Vagina (tissue), 2 donors: ENCODE results near the gene NR1H3. TPM values are rescaled to one million over a fixed set of nuclear protein-coding genes. Genes with fewer than 3 reads are reported as not detected.
"Not testable (repeated sequence)": the region's sequence is repeated elsewhere in the genome, so short reads cannot be mapped to it uniquely, and the experiment has no call there.

Source experiments
- DNase-seq, 2 donors: peaks; one replicate each; pipeline ENCODE4 v3.0.0-alpha.2; 2017; ENCODE audit errors: extremely low spot score in 2 of 2
- H3K27ac ChIP-seq: fragments of 200-600 bp; sonication (generic); one replicate; pipeline ENCODE4 v1.5.1; 2019
- H3K27me3 ChIP-seq: fragments of 200-600 bp; sonication (generic); one replicate; pipeline ENCODE4 v1.5.1; 2019
- H3K36me3 ChIP-seq, 2 donors: fragments of 200-600 bp; sonication (generic); one replicate each; pipeline ENCODE4 v1.5.1; 2017 to 2019
- H3K4me1 ChIP-seq: fragments of 200-600 bp; sonication (generic); one replicate; pipeline ENCODE4 v1.5.1; 2019
- H3K4me3 ChIP-seq, 2 donors: fragments of 200-600 bp; sonication (generic); 1 replicate in 1 of 2; 2 replicates in 1 of 2; pipeline ENCODE4 v1.5.1; 2016 to 2019
- H3K9me3 ChIP-seq: fragments of 200-600 bp; sonication (generic); one replicate; pipeline ENCODE4 v1.5.1; 2019
- CTCF ChIP-seq, 3 experiments: fragments of 450-650 bp in 2 of 3; fragments of 200-600 bp in 1 of 3; sonication (generic) in 1 of 3; IDR thresholded peaks; one replicate each; pipeline ENCODE4 v1.5.1; 2017 to 2019; ENCODE audit warnings: antibody characterized with exemption in 3 of 3, mild to moderate bottlenecking in 2 of 3, moderate library complexity in 2 of 3
- POLR2A ChIP-seq, 2 donors: fragments of 450-650 bp; IDR thresholded peaks; one replicate each; pipeline ENCODE4 v1.6.1; 2017; ENCODE audit warnings: antibody characterized with exemption in 2 of 2, mild to moderate bottlenecking in 2 of 2, moderate library complexity in 2 of 2
- POLR2AphosphoS5 ChIP-seq, 2 donors: sonication (generic); formaldehyde crosslinking; IDR thresholded peaks; one replicate each; pipeline ENCODE4 v1.9.0; 2017; ENCODE audit warnings: antibody characterized with exemption in 2 of 2, mild to moderate bottlenecking in 2 of 2, low read depth in 1 of 2; ENCODE audit not compliant: insufficient read depth in 1 of 2
- intact Hi-C: fragments of 100-400 bp; cut with DNase I; formaldehyde crosslinking; loops from one replicate; pipeline ENCODE4 v1.15.1; 2023
- total RNA-seq: library from RNA; depleted of rRNA; stranded (reverse); fragments of >200 nt; gene quantifications from one replicate; pipeline ENCODE4 v1.2.3, GENCODE V29; 2016

The NR1H3 gene
- total RNA-seq, 1 donor from 2014 or later, result 60.9 TPM

- Histone ChIP-seq H3K27me3 (no peaks in the 10 kb centered on the region), H3K4me1 (no peaks in the 10 kb centered on the region), H3K4me3 (no peak overlapping the region), H3K36me3 (peaks cover 6 to 87% of the 10 kb centered on the region in 2 donors), H3K9me3 (peaks cover 10% of the 10 kb centered on the region), H3K27ac (no peak overlapping the region)
- no peak for DNase-seq
- intact Hi-C loops, result no loop called here
- TF ChIP-seq CTCF (IDR thresholded peaks at IDR 0.05), result no peak
- TF ChIP-seq POLR2AphosphoS5 (IDR thresholded peaks at IDR 0.05; ENCODE audit: insufficient read depth in 1 of 2, low read depth in 1 of 2), result no peak
- no peak for TF ChIP-seq POLR2A (IDR thresholded peaks at IDR 0.05)
These were observed 48.7 kb downstream of the NR1H3 start for GRCh38 chr11:47306484-47306844.

- DNase-seq, result no peak
- Histone ChIP-seq H3K27me3 (no peaks in the 10 kb centered on the region), H3K4me3 (no peak overlapping the region), H3K9me3 (no peaks in the 10 kb centered on the region), H3K27ac (no peak overlapping the region), H3K36me3 (peaks cover 6 to 86% of the 10 kb centered on the region in 2 donors), H3K4me1 (no peaks in the 10 kb centered on the region)
- intact Hi-C loops, result no loop called here
- TF ChIP-seq POLR2AphosphoS5 (IDR thresholded peaks at IDR 0.05; ENCODE audit: insufficient read depth in 1 of 2, low read depth in 1 of 2) (no peak), CTCF (IDR thresholded peaks at IDR 0.05) (no peak), POLR2A (IDR thresholded peaks at IDR 0.05) (no peak)
These were observed 50.4 kb downstream of the NR1H3 start for GRCh38 chr11:47308050-47308823.

- no peak overlapping the region for H3K4me3 ChIP-seq
- no peak for DNase-seq
- no peak for TF ChIP-seq CTCF (IDR thresholded peaks at IDR 0.05)
- no peak for TF ChIP-seq POLR2AphosphoS5 (IDR thresholded peaks at IDR 0.05; ENCODE audit: insufficient read depth in 1 of 2, low read depth in 1 of 2)
- TF ChIP-seq POLR2A (IDR thresholded peaks at IDR 0.05), result no peak
- H3K27ac ChIP-seq, result no peak overlapping the region
- no peaks in the 10 kb centered on the region for H3K4me1 ChIP-seq
- H3K27me3 ChIP-seq, result no peaks in the 10 kb centered on the region
- intact Hi-C loops, result no loop called here
- H3K36me3 ChIP-seq, result peaks cover 0 to 81% of the 10 kb centered on the region in 2 donors
- no peaks in the 10 kb centered on the region for H3K9me3 ChIP-seq
These were observed 57.2 kb downstream of the NR1H3 start for GRCh38 chr11:47314992-47315391.

- intact Hi-C loops, H3K27ac ChIP-seq, H3K27me3 ChIP-seq, DNase-seq, H3K4me3 ChIP-seq, H3K9me3 ChIP-seq, H3K4me1 ChIP-seq: not testable (repeated sequence)
- peaks cover 0 to 74% of the 10 kb centered on the region in 2 donors for H3K36me3 ChIP-seq
These were observed 58.7 kb downstream of the NR1H3 start for GRCh38 chr11:47316501-47316900.

- Histone ChIP-seq H3K4me3 (no peak overlapping the region), H3K4me1 (no peaks in the 10 kb centered on the region), H3K36me3 (peaks cover 0 to 74% of the 10 kb centered on the region in 2 donors), H3K27me3 (no peaks in the 10 kb centered on the region), H3K9me3 (no peaks in the 10 kb centered on the region), H3K27ac (no peak overlapping the region)
- no peak for DNase-seq
- no peak for TF ChIP-seq POLR2A (IDR thresholded peaks at IDR 0.05)
- intact Hi-C loops, result no loop called here
These were observed 59.5 kb downstream of the NR1H3 start for GRCh38 chr11:47317064-47317828.

GRCh38 chr11:47318166-47318565 lies 60.4 kb downstream of the NR1H3 start:
- intact Hi-C loops, result no loop called here
- TF ChIP-seq CTCF (IDR thresholded peaks at IDR 0.05), result no peak
- TF ChIP-seq POLR2A (IDR thresholded peaks at IDR 0.05), result no peak
- TF ChIP-seq POLR2AphosphoS5 (IDR thresholded peaks at IDR 0.05; ENCODE audit: insufficient read depth in 1 of 2, low read depth in 1 of 2), result no peak
- peaks cover 0 to 65% of the 10 kb centered on the region in 2 donors for H3K36me3 ChIP-seq
- H3K27me3 ChIP-seq, result no peaks in the 10 kb centered on the region
- no peaks in the 10 kb centered on the region for H3K9me3 ChIP-seq
- no peak overlapping the region for H3K27ac ChIP-seq
- no peak overlapping the region for H3K4me3 ChIP-seq
- H3K4me1 ChIP-seq, result no peaks in the 10 kb centered on the region
- no peak for DNase-seq
